NCI-H526 (cell line): Measurements from ENCODE around the gene DNAH3.
"Not testable (repeated sequence)": the region's sequence is repeated elsewhere in the genome, so short reads cannot be mapped to it uniquely, and the experiment has no call there.

Source experiments
- DNase-seq, 2 experiments: peaks; one replicate each; lab custom pipeline; 2025; lab: John Stamatoyannopoulos, UW

Gene DNAH3

GRCh38 chr16:21167360-21167759 is 16.7 kb upstream of the DNAH3 start:
- no peak for DNase-seq

- DNase-seq = no peak
Observed at GRCh38 chr16:21166561-21166961, 15.9 kb upstream of the DNAH3 start.

- DNase-seq = no peak
Observed at GRCh38 chr16:21164521-21165168, 14.0 kb upstream of the DNAH3 start.

GRCh38 chr16:21163576-21163975 is 12.9 kb upstream of the DNAH3 start:
- no peak for DNase-seq

GRCh38 chr16:21162661-21163151 is 12.1 kb upstream of the DNAH3 start:
- no peak for DNase-seq

GRCh38 chr16:21161211-21161610 is 10.6 kb upstream of the DNAH3 start:
- DNase-seq = no peak

- DNase-seq = no peak
Observed at GRCh38 chr16:21160276-21160675, 9.6 kb upstream of the DNAH3 start.

- DNase-seq = peak; percentile 7 to 78
Observed at GRCh38 chr16:21159281-21159951, 8.8 kb upstream of the DNAH3 start.

- peak; percentile 44 to 90 for DNase-seq
Observed at GRCh38 chr16:21158208-21159110, 7.8 kb upstream of the DNAH3 start, which contains the start of gene LDAF1. Gene LDAF1 (plus strand): TSS chr16:21158674. CDS start chr16:21161183, 2,509 bp downstream.

GRCh38 chr16:21157632-21158031 is 7.0 kb upstream of the DNAH3 start:
- DNase-seq = no peak

GRCh38 chr16:21156767-21157467 is 6.3 kb upstream of the DNAH3 start:
- peak; percentile 74 to 86 for DNase-seq

- not testable (repeated sequence) for DNase-seq
Observed at GRCh38 chr16:21156011-21156410, 5.4 kb upstream of the DNAH3 start.

- not testable (repeated sequence) for DNase-seq
Observed at GRCh38 chr16:21153124-21153729, 2.6 kb upstream of the DNAH3 start.

GRCh38 chr16:21152160-21153030 is 1.7 kb upstream of the DNAH3 start:
- DNase-seq = not testable (repeated sequence)

- DNase-seq = no peak
Observed at GRCh38 chr16:21145738-21146137, 4.9 kb downstream of the DNAH3 start.

- DNase-seq = no peak
Observed at GRCh38 chr16:21134053-21134452, 16.6 kb downstream of the DNAH3 start.

- DNase-seq = no peak
Observed at GRCh38 chr16:21130811-21131210, 19.8 kb downstream of the DNAH3 start.

GRCh38 chr16:21128991-21129390 is 21.7 kb downstream of the DNAH3 start:
- no peak for DNase-seq

GRCh38 chr16:21126518-21126917 is 24.1 kb downstream of the DNAH3 start:
- DNase-seq = no peak

GRCh38 chr16:21125191-21125590 is 25.5 kb downstream of the DNAH3 start:
- no peak for DNase-seq
